Measurements from ENCODE around the gene LPO.

LPO gene

DNA sequence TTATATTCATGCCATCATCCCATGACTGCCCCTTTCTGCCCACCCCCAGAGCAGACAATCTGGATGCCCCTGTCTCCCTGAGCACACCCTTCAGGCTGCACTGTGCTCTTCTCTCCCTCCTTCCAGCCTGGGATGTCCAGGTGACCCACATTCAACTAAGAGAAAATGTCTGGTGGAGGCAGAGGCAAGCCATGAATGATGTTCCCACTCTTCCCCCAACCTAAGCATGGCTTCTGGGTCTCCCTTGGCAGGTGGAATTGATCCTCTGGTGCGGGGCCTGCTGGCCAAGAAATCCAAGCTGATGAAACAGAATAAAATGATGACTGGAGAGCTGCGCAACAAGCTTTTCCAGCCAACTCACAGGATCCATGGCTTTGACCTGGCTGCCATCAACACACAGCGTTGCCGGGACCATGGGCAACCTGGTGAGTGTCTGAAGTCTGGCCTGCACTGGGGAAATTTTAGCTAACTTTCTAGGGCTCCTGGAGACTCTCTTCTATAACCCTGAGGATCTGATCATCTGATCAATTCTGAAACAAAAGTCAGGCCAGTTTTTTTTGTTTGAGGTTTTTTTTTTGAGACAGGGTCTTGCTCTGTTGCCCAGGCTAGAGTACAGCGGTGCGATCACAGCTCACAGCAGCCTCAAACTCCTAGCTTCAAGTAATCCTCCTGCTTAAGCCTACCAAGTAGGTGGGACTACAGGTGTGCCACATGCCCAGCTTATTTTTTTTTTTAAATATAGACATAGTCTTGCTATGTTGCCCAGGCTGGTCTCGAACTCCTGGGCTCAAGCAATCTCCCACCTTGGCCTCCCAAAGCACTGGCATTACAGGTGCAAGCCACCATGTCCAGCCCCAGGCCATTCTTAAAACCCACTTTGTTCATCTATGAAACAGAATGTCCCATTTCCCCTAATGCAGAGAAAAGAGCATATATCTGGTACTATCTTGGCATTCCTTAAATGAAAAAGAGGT is 27.8 kb downstream of the LPO start:
- Histone ChIP-seq H2AFZ (ENCODE audit: low read length) (no peak overlapping the region), H3F3A (ENCODE audit: insufficient read depth, low read length) (no peaks in the 10 kb centered on the region), H3K4me3 (ENCODE audit: low read length) (no peak overlapping the region), H4K20me1 (ENCODE audit: insufficient read depth, low read length) (no peaks in the 10 kb centered on the region), H3K9me2 (replicated peaks; ENCODE audit: insufficient read depth, low read length) (no peaks in the 10 kb centered on the region), H3K27ac (ENCODE audit: low read length) (no peak overlapping the region), H3K27me3 (replicated peaks; ENCODE audit: insufficient read depth, low read length) (peaks cover 21% of the 10 kb centered on the region), H3K4me2 (ENCODE audit: low read depth, low read length) (no peak overlapping the region), H3K9me3 (replicated peaks; ENCODE audit: insufficient read depth, low read length) (no peaks in the 10 kb centered on the region), H3K4me1 (ENCODE audit: low read length) (no peaks in the 10 kb centered on the region), H3K36me3 (replicated peaks; ENCODE audit: insufficient read depth, low read length) (no peaks in the 10 kb centered on the region), H3K9ac (ENCODE audit: low read length) (no peak overlapping the region), H3K79me2 (ENCODE audit: low read length) (no peaks in the 10 kb centered on the region)
- no peak for DNase-seq
- TF ChIP-seq EZH2phosphoT487 (IDR thresholded peaks at IDR 0.05; ENCODE audit: low read length), result no peak
- TF ChIP-seq CTCF (IDR thresholded peaks at IDR 0.05; ENCODE audit: low read length), result no peak
- no peak for TF ChIP-seq EZH2 (optimal IDR thresholded peaks at IDR 0.05; ENCODE audit: low read depth, low read length)

- TF ChIP-seq EZH2phosphoT487 (IDR thresholded peaks at IDR 0.05; ENCODE audit: low read length) (no peak), CTCF (IDR thresholded peaks at IDR 0.05; ENCODE audit: low read length) (no peak), EZH2 (optimal IDR thresholded peaks at IDR 0.05; ENCODE audit: low read depth, low read length) (no peak)
- H3K4me3 ChIP-seq (ENCODE audit: low read length), result no peak overlapping the region
- no peaks in the 10 kb centered on the region for H3K4me1 ChIP-seq (ENCODE audit: low read length)
- peaks cover 13% of the 10 kb centered on the region; the same call in 1 of the 2 replicates for H3K27me3 ChIP-seq (replicated peaks; ENCODE audit: insufficient read depth, low read length)
- no peak for DNase-seq
- no peaks in the 10 kb centered on the region for H4K20me1 ChIP-seq (ENCODE audit: insufficient read depth, low read length)
- no peak overlapping the region for H2AFZ ChIP-seq (ENCODE audit: low read length)
- H3K9me3 ChIP-seq (replicated peaks; ENCODE audit: insufficient read depth, low read length), result no peaks in the 10 kb centered on the region
- no peak overlapping the region for H3K9ac ChIP-seq (ENCODE audit: low read length)
- H3K36me3 ChIP-seq (replicated peaks; ENCODE audit: insufficient read depth, low read length), result no peaks in the 10 kb centered on the region
- H3K27ac ChIP-seq (ENCODE audit: low read length), result no peak overlapping the region
- H3F3A ChIP-seq (ENCODE audit: insufficient read depth, low read length), result no peaks in the 10 kb centered on the region
- no peaks in the 10 kb centered on the region for H3K79me2 ChIP-seq (ENCODE audit: low read length)
- no peaks in the 10 kb centered on the region for H3K9me2 ChIP-seq (replicated peaks; ENCODE audit: insufficient read depth, low read length)
- H3K4me2 ChIP-seq (ENCODE audit: low read depth, low read length), result no peak overlapping the region
Measured at GRCh38 chr17:58267347-58268324, 29.3 kb downstream of the LPO start.

DNA sequence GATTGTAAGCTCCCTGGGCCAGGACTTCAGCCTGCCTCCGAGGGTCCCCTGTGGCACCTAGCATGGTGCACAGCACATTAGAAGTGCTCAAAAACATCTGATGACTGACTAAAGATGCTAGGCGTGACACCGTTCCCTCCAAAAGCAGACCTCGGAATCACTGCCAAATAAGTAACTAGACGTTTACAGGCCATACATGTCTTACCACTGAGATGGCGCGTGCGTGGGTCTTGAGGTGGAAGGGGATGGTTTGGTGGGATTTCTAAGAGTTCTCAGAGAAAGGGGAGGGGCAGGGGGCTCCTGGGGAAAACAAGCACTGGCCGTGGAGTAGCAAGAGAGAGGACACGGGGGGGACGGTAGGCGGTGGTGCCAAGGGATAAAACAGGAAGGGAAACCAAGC is 29.9 kb downstream of the LPO start:
- TF ChIP-seq CTCF (IDR thresholded peaks at IDR 0.05; ENCODE audit: low read length) (no peak), EZH2 (optimal IDR thresholded peaks at IDR 0.05; ENCODE audit: low read depth, low read length) (no peak), EZH2phosphoT487 (IDR thresholded peaks at IDR 0.05; ENCODE audit: low read length) (no peak)

More for the DNA sequence above, 29.9 kb downstream of the LPO start:
- H3F3A ChIP-seq (ENCODE audit: insufficient read depth, low read length), result no peaks in the 10 kb centered on the region
- H3K36me3 ChIP-seq (replicated peaks; ENCODE audit: insufficient read depth, low read length), result no peaks in the 10 kb centered on the region
- H3K4me3 ChIP-seq (ENCODE audit: low read length), result no peak overlapping the region
- H3K4me1 ChIP-seq (ENCODE audit: low read length), result no peaks in the 10 kb centered on the region
- H2AFZ ChIP-seq (ENCODE audit: low read length), result no peak overlapping the region
- no peaks in the 10 kb centered on the region for H4K20me1 ChIP-seq (ENCODE audit: insufficient read depth, low read length)
- H3K4me2 ChIP-seq (ENCODE audit: low read depth, low read length), result no peak overlapping the region
- no peak overlapping the region for H3K9ac ChIP-seq (ENCODE audit: low read length)
- no peaks in the 10 kb centered on the region for H3K9me3 ChIP-seq (replicated peaks; ENCODE audit: insufficient read depth, low read length)
- H3K27ac ChIP-seq (ENCODE audit: low read length), result no peak overlapping the region
- no peaks in the 10 kb centered on the region for H3K79me2 ChIP-seq (ENCODE audit: low read length)
- peaks cover 15% of the 10 kb centered on the region; the same call in 1 of the 2 replicates for H3K27me3 ChIP-seq (replicated peaks; ENCODE audit: insufficient read depth, low read length)
- no peaks in the 10 kb centered on the region for H3K9me2 ChIP-seq (replicated peaks; ENCODE audit: insufficient read depth, low read length)
- no peak for DNase-seq

Measured in MM.1S (cell line).